OCI-LY1 (cell line): ENCODE results near the gene PTPRN2.

Experiments
- H2AFZ ChIP-seq: fragments of 200-600 bp; sonication (generic), shearing (Covaris generic); 2 replicates; pipeline ENCODE4 v1.6.0; 2014; ENCODE audit warnings: antibody characterized with exemption, mild to moderate bottlenecking, low read length
- H3F3A ChIP-seq: fragments of 200-600 bp; sonication (generic), shearing (Covaris generic); 2 replicates; pipeline ENCODE4 v1.6.0; 2014; ENCODE audit warnings: mild to moderate bottlenecking, antibody characterized with exemption, low read length, moderate library complexity; ENCODE audit not compliant: insufficient read depth
- H3K27ac ChIP-seq: fragments of 200-600 bp; sonication (generic); 2 replicates; pipeline ENCODE4 v1.5.1; 2014; ENCODE audit warnings: low read length, mixed run types, mild to moderate bottlenecking, low read depth; ENCODE audit not compliant: poor library complexity, severe bottlenecking
- H3K27me3 ChIP-seq: fragments of 200-600 bp; sonication (generic); 2 replicates; pipeline ENCODE4 v1.6.0; 2014; ENCODE audit warnings: antibody characterized with exemption, mild to moderate bottlenecking, low read length, moderate library complexity; ENCODE audit not compliant: insufficient read depth
- H3K36me3 ChIP-seq: fragments of 200-600 bp; sonication (generic); 2 replicates; pipeline ENCODE4 v1.6.1; 2014; ENCODE audit warnings: mild to moderate bottlenecking, antibody characterized with exemption, low read length, moderate library complexity, mixed read lengths; ENCODE audit not compliant: insufficient read depth
- H3K4me1 ChIP-seq: fragments of 200-600 bp; sonication (generic); 2 replicates; pipeline ENCODE4 v1.5.1; 2014; ENCODE audit warnings: mild to moderate bottlenecking, low read length, moderate library complexity; ENCODE audit not compliant: insufficient read depth, severe bottlenecking
- H3K4me2 ChIP-seq: fragments of 200-600 bp; sonication (generic), shearing (Covaris generic); 2 replicates; pipeline ENCODE4 v1.6.1; 2014; ENCODE audit warnings: low read length
- H3K4me3 ChIP-seq: fragments of 200-600 bp; sonication (generic); 2 replicates; pipeline ENCODE4 v1.5.1; 2014; ENCODE audit warnings: low read length, low read depth, mild to moderate bottlenecking, mixed read lengths; ENCODE audit not compliant: poor library complexity, severe bottlenecking
- H3K79me2 ChIP-seq: fragments of 200-600 bp; shearing (Covaris generic); 2 replicates; pipeline ENCODE4 v1.6.1; 2016; ENCODE audit warnings: mixed run types, low read length, mixed read lengths; ENCODE audit not compliant: insufficient read depth
- H3K9ac ChIP-seq: fragments of 200-600 bp; sonication (generic), shearing (Covaris generic); 2 replicates; pipeline ENCODE4 v1.6.1; 2014; ENCODE audit warnings: mild to moderate bottlenecking, low read length, mixed read lengths
- H3K9me2 ChIP-seq: fragments of 200-600 bp; sonication (generic), shearing (Covaris generic); 2 replicates; pipeline ENCODE4 v1.6.1; 2014; ENCODE audit warnings: low read depth, mild to moderate bottlenecking, low read length, mixed read lengths
- H3K9me3 ChIP-seq: fragments of 200-600 bp; shearing (Covaris generic); 2 replicates; pipeline ENCODE4 v1.6.1; 2014; ENCODE audit warnings: low read length, mixed read lengths
- H4K20me1 ChIP-seq: fragments of 200-600 bp; sonication (generic), shearing (Covaris generic); 2 replicates; pipeline ENCODE4 v1.6.0; 2016; ENCODE audit warnings: mild to moderate bottlenecking, low read length; ENCODE audit not compliant: insufficient read depth
- EZH2 ChIP-seq: fragments of 200-600 bp; sonication (generic), shearing (Covaris generic); IDR thresholded peaks from 2 replicates; pipeline ENCODE4 v1.8.0; 2017; ENCODE audit warnings: borderline replicate concordance, mixed run types, mild to moderate bottlenecking, antibody characterized with exemption, low read length, moderate library complexity, mixed read lengths
- TF ChIP-seq, protein P1 (sequence below): fragments of 200-600 bp; sonication (generic), shearing (Covaris generic); IDR thresholded peaks from 2 replicates; pipeline ENCODE4 v1.5.1; 2017; ENCODE audit warnings: mild to moderate bottlenecking, antibody characterized with exemption, low read length, moderate library complexity, mixed read lengths

Gene PTPRN2

DNA sequence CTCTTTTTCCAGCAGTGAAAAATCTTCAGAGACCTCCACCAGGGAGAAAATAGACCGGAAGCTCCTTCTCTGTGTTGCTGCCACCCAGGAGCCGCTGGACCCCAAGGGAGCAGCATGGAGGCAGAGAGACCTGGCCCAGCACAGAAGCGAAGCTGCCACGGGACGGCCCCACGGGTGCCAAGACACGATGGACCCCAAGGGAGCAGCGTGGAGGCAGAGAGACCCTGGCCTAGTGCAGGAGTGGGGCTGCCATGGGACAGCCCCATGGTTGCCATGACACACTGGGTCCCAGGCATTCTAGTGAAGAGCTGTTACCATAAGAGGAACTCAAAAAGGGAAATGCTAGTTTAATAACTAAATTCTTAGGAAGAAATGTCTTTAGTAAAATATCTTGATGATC lies 186.3 kb downstream of the PTPRN2 start:
- Histone ChIP-seq H3K4me1 (no peaks in the 10 kb centered on the region), H3K9me3 (peaks cover 4% of the 10 kb centered on the region; the same call in 1 of the 2 replicates), H2AFZ (no peak overlapping the region), H3K9ac (no peak overlapping the region), H3K79me2 (no peaks in the 10 kb centered on the region), H3K27ac (no peak overlapping the region), H3K36me3 (no peaks in the 10 kb centered on the region; the same call in 1 of the 2 replicates), H3K9me2 (no peaks in the 10 kb centered on the region), H3K4me3 (no peak overlapping the region), H3F3A (no peaks in the 10 kb centered on the region), H4K20me1 (no peaks in the 10 kb centered on the region), H3K27me3 (peaks cover 14% of the 10 kb centered on the region; the same call in 1 of the 2 replicates), H3K4me2 (no peak overlapping the region)
- TF ChIP-seq, protein P1, sequence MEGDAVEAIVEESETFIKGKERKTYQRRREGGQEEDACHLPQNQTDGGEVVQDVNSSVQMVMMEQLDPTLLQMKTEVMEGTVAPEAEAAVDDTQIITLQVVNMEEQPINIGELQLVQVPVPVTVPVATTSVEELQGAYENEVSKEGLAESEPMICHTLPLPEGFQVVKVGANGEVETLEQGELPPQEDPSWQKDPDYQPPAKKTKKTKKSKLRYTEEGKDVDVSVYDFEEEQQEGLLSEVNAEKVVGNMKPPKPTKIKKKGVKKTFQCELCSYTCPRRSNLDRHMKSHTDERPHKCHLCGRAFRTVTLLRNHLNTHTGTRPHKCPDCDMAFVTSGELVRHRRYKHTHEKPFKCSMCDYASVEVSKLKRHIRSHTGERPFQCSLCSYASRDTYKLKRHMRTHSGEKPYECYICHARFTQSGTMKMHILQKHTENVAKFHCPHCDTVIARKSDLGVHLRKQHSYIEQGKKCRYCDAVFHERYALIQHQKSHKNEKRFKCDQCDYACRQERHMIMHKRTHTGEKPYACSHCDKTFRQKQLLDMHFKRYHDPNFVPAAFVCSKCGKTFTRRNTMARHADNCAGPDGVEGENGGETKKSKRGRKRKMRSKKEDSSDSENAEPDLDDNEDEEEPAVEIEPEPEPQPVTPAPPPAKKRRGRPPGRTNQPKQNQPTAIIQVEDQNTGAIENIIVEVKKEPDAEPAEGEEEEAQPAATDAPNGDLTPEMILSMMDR, result no peak
- no peak for TF ChIP-seq EZH2

DNA sequence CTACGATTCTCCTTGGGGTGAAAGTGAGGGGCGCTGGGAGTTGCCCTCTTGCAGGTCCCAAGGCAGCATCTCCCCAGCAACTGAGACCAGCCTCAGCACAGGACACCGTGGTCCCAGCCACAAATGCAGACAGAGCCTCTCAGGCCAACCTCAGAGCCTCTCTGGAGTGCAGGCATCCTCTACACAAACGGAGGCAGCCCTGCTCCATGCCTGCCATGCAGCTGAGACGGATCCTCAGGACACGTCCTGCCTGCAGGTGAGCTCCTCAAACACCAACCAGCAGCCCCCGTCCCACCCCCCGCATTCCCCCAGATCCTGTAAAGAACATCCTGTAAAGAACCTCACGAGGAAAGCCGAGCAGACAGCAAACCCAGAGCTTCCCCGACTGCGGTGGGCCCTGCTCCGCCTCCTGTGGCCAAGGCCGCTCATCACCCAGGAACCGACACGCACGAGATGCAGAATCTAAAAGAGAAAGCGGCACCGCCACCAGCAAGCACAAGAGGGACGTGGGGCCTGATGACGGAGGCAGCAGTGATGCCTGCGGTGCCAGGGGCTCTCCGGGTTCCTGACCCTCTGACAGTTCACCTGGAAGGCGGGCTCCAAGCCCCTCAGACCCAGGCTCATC lies 186.9 kb downstream of the PTPRN2 start:
- Histone ChIP-seq H3K9me3 (peaks cover 4% of the 10 kb centered on the region; the same call in 1 of the 2 replicates), H3K27ac (no peak overlapping the region), H4K20me1 (no peaks in the 10 kb centered on the region), H2AFZ (no peak overlapping the region), H3K27me3 (peaks cover 14% of the 10 kb centered on the region; the same call in 1 of the 2 replicates), H3K36me3 (no peaks in the 10 kb centered on the region; the same call in 1 of the 2 replicates), H3K79me2 (no peaks in the 10 kb centered on the region), H3K9ac (no peak overlapping the region), H3K9me2 (no peaks in the 10 kb centered on the region), H3K4me2 (no peak overlapping the region), H3K4me3 (no peak overlapping the region), H3F3A (no peaks in the 10 kb centered on the region), H3K4me1 (no peaks in the 10 kb centered on the region)
- TF ChIP-seq, protein P1, result no peak
- TF ChIP-seq EZH2, result no peak

DNA sequence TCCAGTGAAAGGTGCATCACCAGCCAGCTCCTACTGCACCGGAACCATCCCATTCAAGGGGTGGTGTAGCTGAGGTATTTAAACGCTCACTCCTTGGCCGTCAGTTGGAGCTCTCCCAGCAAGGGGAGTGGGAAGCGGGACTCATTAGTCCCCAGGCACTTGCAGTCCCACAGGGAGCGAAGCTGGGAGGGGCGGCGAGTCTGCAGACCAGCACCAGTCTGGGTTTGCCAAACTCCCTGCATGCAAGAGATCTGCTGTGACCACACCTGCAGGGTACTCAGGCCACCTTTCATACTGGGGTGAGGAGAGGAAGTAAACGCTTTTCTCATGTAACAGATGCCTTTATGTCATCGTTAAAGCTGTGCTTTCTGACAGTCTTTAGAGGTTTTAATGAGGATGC lies 187.9 kb downstream of the PTPRN2 start:
- peaks cover 4% of the 10 kb centered on the region; the same call in 1 of the 2 replicates for H3K9me3 ChIP-seq
- no peaks in the 10 kb centered on the region for H3K9me2 ChIP-seq
- no peaks in the 10 kb centered on the region; the same call in 1 of the 2 replicates for H3K36me3 ChIP-seq
- H4K20me1 ChIP-seq, result no peaks in the 10 kb centered on the region
- no peak overlapping the region for H3K27ac ChIP-seq
- H2AFZ ChIP-seq, result no peak overlapping the region
- no peak overlapping the region for H3K4me3 ChIP-seq
- H3K4me2 ChIP-seq, result no peak overlapping the region
- no peaks in the 10 kb centered on the region for H3F3A ChIP-seq
- H3K79me2 ChIP-seq, result no peaks in the 10 kb centered on the region
- H3K9ac ChIP-seq, result no peak overlapping the region
- peaks cover 14% of the 10 kb centered on the region; the same call in 1 of the 2 replicates for H3K27me3 ChIP-seq
- TF ChIP-seq EZH2, result no peak
- TF ChIP-seq, protein P1, result no peak
- H3K4me1 ChIP-seq, result no peaks in the 10 kb centered on the region
